IMR-90 (cell line): Measurements from ENCODE around the gene AQP7. TPM values are rescaled to one million over a fixed set of nuclear protein-coding genes. Genes with fewer than 3 reads are reported as not detected.

Source experiments
- ATAC-seq: fragments of 200-7000 bp; cut with Tn5 transposase; 2 replicates; pipeline ENCODE4 v1.9.1; 2020; ENCODE audit warnings: low read depth, mild to moderate bottlenecking, moderate library complexity
- BruUV-seq: library from RNA; stranded (reverse); fragments of 400-500 nt; replicated peaks from 2 replicates; lab custom pipeline; 2021; lab: Mats Ljungman, UMichigan
- CTCF ChIA-PET: fragments of 300-600 bp; formaldehyde crosslinking; extraction: SDS; loops from one replicate; lab custom pipeline; 2021; ENCODE audit warnings: antibody characterized with exemption; lab: Yijun Ruan, JAX
- POLR2A ChIA-PET: fragments of 300-600 bp; sonication (Branson Sonifier 250); formaldehyde crosslinking; loops from one replicate; lab custom pipeline; 2022; ENCODE audit warnings: antibody characterized with exemption; ENCODE audit not compliant: unreplicated experiment; lab: Charles Lee
- DNase-seq: peaks from one replicate; pipeline ENCODE4 v3.0.0; 2013
- H2AFZ ChIP-seq: replicated peaks from 2 replicates; pipeline ENCODE3; 2013; ENCODE audit warnings: low read length, mild to moderate bottlenecking; ENCODE audit not compliant: poor library complexity
- H2AK5ac ChIP-seq: 2 replicates; pipeline ENCODE4 v1.6.1; 2013; ENCODE audit warnings: low read depth, low read length, inconsistent platforms
- H2AK9ac ChIP-seq: replicated peaks from 2 replicates; pipeline ENCODE3; 2013; ENCODE audit warnings: mild to moderate bottlenecking, low read depth, low read length, moderate library complexity; ENCODE audit not compliant: poor library complexity
- H2BK120ac ChIP-seq: 2 replicates; pipeline ENCODE4 v1.6.1; 2013; ENCODE audit warnings: low read depth, low read length, inconsistent platforms
- H2BK15ac ChIP-seq: 3 replicates; pipeline ENCODE4 v1.6.1; 2013; ENCODE audit warnings: low read depth, low read length, inconsistent platforms
- H2BK20ac ChIP-seq: 2 replicates; pipeline ENCODE4 v1.6.1; 2013; ENCODE audit warnings: low read depth, mild to moderate bottlenecking, inconsistent platforms, low read length, moderate library complexity
- H2BK5ac ChIP-seq: 2 replicates; pipeline ENCODE4 v1.6.1; 2013; ENCODE audit warnings: mild to moderate bottlenecking, low read depth, low read length, inconsistent platforms; ENCODE audit not compliant: poor library complexity, severe bottlenecking
- H3K14ac ChIP-seq: replicated peaks from 2 replicates; pipeline ENCODE4 v1.6.1; 2013; ENCODE audit warnings: low read depth, low read length, inconsistent platforms
- H3K18ac ChIP-seq: 2 replicates; pipeline ENCODE4 v1.6.1; 2013; ENCODE audit warnings: low read depth, low read length, control low read depth
- H3K23ac ChIP-seq: 2 replicates; pipeline ENCODE4 v1.6.1; 2013; ENCODE audit warnings: low read depth, low read length, inconsistent platforms
- H3K27ac ChIP-seq: 2 replicates; pipeline ENCODE4 v1.5.1; 2013; ENCODE audit warnings: mild to moderate bottlenecking, control low read depth, low read length; ENCODE audit not compliant: insufficient read depth
- H3K27me3 ChIP-seq: 2 replicates; pipeline ENCODE4 v1.6.1; 2013; ENCODE audit warnings: low read length; ENCODE audit not compliant: control insufficient read depth, insufficient read depth
- H3K36me3 ChIP-seq: 2 replicates; pipeline ENCODE4 v1.6.1; 2013; ENCODE audit warnings: low read length, mixed read lengths; ENCODE audit not compliant: control insufficient read depth, insufficient read depth
- H3K4ac ChIP-seq: 2 replicates; pipeline ENCODE4 v1.6.1; 2013; ENCODE audit warnings: low read depth, low read length, inconsistent platforms
- H3K4me1 ChIP-seq: 2 replicates; pipeline ENCODE4 v1.6.1; 2013; ENCODE audit warnings: low read length, mixed read lengths; ENCODE audit not compliant: control insufficient read depth, insufficient read depth
- H3K4me2 ChIP-seq: 2 replicates; pipeline ENCODE4 v1.6.1; 2013; ENCODE audit warnings: low read depth, mild to moderate bottlenecking, control low read depth, low read length, moderate library complexity
- H3K4me3 ChIP-seq: 2 replicates; pipeline ENCODE4 v1.5.1; 2013; ENCODE audit warnings: low read depth, mild to moderate bottlenecking, control low read depth, low read length, moderate library complexity; ENCODE audit not compliant: insufficient read depth
- H3K56ac ChIP-seq: 2 replicates; pipeline ENCODE4 v1.6.1; 2013; ENCODE audit warnings: low read length, inconsistent platforms; ENCODE audit not compliant: insufficient read depth; ENCODE audit errors: extremely low read depth
- H3K79me1 ChIP-seq, 2 experiments: 2 replicates each; pipeline ENCODE4 v1.6.1; 2013; ENCODE audit warnings: low read length in 2 of 2, inconsistent platforms in 1 of 2, low read depth in 1 of 2
- H3K9ac ChIP-seq: 2 replicates; pipeline ENCODE4 v1.6.1; 2013; ENCODE audit warnings: low read depth, low read length, control low read depth
- H3K9me1 ChIP-seq: 2 replicates; pipeline ENCODE4 v1.6.1; 2013; ENCODE audit warnings: low read length, inconsistent platforms; ENCODE audit not compliant: insufficient read depth
- H3K9me3 ChIP-seq: 2 replicates; pipeline ENCODE4 v1.6.1; 2013; ENCODE audit warnings: low read length; ENCODE audit not compliant: control insufficient read depth, insufficient read depth
- H4K20me1 ChIP-seq: 2 replicates; pipeline ENCODE4 v1.6.1; 2013; ENCODE audit warnings: low read length, inconsistent platforms; ENCODE audit not compliant: insufficient read depth
- H4K5ac ChIP-seq: 2 replicates; pipeline ENCODE4 v1.6.1; 2013; ENCODE audit warnings: mild to moderate bottlenecking, low read depth, low read length, control low read depth
- H4K8ac ChIP-seq, 2 experiments: 2 replicates each; pipeline ENCODE4 v1.6.1; 2013; ENCODE audit warnings: low read depth in 2 of 2, low read length in 2 of 2, control low read depth in 1 of 2, inconsistent platforms in 1 of 2
- H4K91ac ChIP-seq: 2 replicates; pipeline ENCODE4 v1.6.1; 2013; ENCODE audit warnings: low read depth, low read length, inconsistent platforms; ENCODE audit not compliant: insufficient read depth
- BHLHE40 ChIP-seq: fragments of 150-350 bp; IDR thresholded peaks from 2 replicates; pipeline ENCODE4 v1.6.1; 2016; ENCODE audit warnings: mild to moderate bottlenecking, low read depth, low read length
- CEBPB ChIP-seq: IDR thresholded peaks from 2 replicates; pipeline ENCODE4 v1.6.1; 2012; ENCODE audit warnings: low read depth, low read length, improper control_type of control experiment
- CHD1 ChIP-seq: IDR thresholded peaks from 2 replicates; pipeline ENCODE4 v1.6.1; 2012; ENCODE audit warnings: low read depth, low read length, improper control_type of control experiment
- CTCF ChIP-seq: conservative IDR thresholded peaks from 2 replicates; pipeline ENCODE4 v1.5.1; 2012; ENCODE audit warnings: mild to moderate bottlenecking, low read depth, low read length, improper control_type of control experiment
- ELK1 ChIP-seq: fragments of 150-350 bp; IDR thresholded peaks from 2 replicates; pipeline ENCODE4 v1.6.1; 2016; ENCODE audit warnings: low read depth, mild to moderate bottlenecking, low read length, moderate library complexity, borderline replicate concordance
- FOS ChIP-seq: fragments of 150-350 bp; IDR thresholded peaks from 2 replicates; pipeline ENCODE4 v1.6.1; 2016; ENCODE audit warnings: low read depth, low read length
- MAFK ChIP-seq: IDR thresholded peaks from 2 replicates; pipeline ENCODE4 v1.6.1; 2012; ENCODE audit warnings: low read depth, low read length, improper control_type of control experiment
- MAZ ChIP-seq: IDR thresholded peaks from 2 replicates; pipeline ENCODE4 v1.6.1; 2012; ENCODE audit warnings: low read depth, mild to moderate bottlenecking, low read length, improper control_type of control experiment, moderate library complexity, borderline replicate concordance
- MXI1 ChIP-seq: IDR thresholded peaks from 2 replicates; pipeline ENCODE4 v1.6.1; 2012; ENCODE audit warnings: low read depth, mild to moderate bottlenecking, low read length, moderate library complexity, borderline replicate concordance
- NFE2L2 ChIP-seq: fragments of 150-350 bp; IDR thresholded peaks from 2 replicates; pipeline ENCODE4 v1.6.1; 2016; ENCODE audit warnings: low read depth, mild to moderate bottlenecking, low read length
- POLR2A ChIP-seq: IDR thresholded peaks from 2 replicates; pipeline ENCODE4 v1.6.1; 2012; ENCODE audit warnings: mild to moderate bottlenecking, low read depth, low read length
- RAD21 ChIP-seq: IDR thresholded peaks from 2 replicates; pipeline ENCODE4 v1.6.1; 2012; ENCODE audit warnings: low read length, improper control_type of control experiment
- RCOR1 ChIP-seq: IDR thresholded peaks from 2 replicates; pipeline ENCODE4 v1.6.1; 2012; ENCODE audit warnings: mild to moderate bottlenecking, low read length, improper control_type of control experiment; ENCODE audit not compliant: insufficient replicate concordance
- SMC3 ChIP-seq: fragments of 150-350 bp; IDR thresholded peaks from 2 replicates; pipeline ENCODE4 v1.6.1; 2016; ENCODE audit warnings: low read depth, mild to moderate bottlenecking, antibody characterized with exemption, low read length, moderate library complexity
- USF2 ChIP-seq: fragments of 150-350 bp; IDR thresholded peaks from 2 replicates; pipeline ENCODE4 v1.6.1; 2017; ENCODE audit warnings: mild to moderate bottlenecking, antibody characterized with exemption, low read length, low read depth
- WGBS, 2 experiments: methylation state at CpG; one replicate each; pipeline versions ENCODE4 v1.1.5 to v1.1.7; 2013; ENCODE audit warnings: missing lambda C conversion rate in 2 of 2; ENCODE audit not compliant: insufficient read length in 1 of 2; ENCODE audit errors: extremely low coverage in 2 of 2; 5-methylcytosine and 5-hydroxymethylcytosine counted together
- dilution Hi-C: fragments of 300-500 bp; cut with HindIII; formaldehyde crosslinking; loops from one replicate; pipeline ENCODE4 v1.14.3; 2018; ENCODE audit warnings: low sequenced_read_pairs; ENCODE audit not compliant: unreplicated experiment
- in situ Hi-C: fragments of 300-500 bp; cut with MboI; formaldehyde crosslinking; loops from 3 replicates; pipeline ENCODE4 v1.14.3; 2019; ENCODE audit warnings: low sequenced_read_pairs, inconsistent platforms, mixed read lengths
- intact Hi-C: fragments of 100-400 bp; cut with micrococcal nuclease; formaldehyde crosslinking; loops from 2 replicates; pipeline ENCODE4 v1.10.0; 2022
- polyA plus RNA-seq, 3 experiments: library from polyadenylated mRNA; depleted of rRNA; stranded (reverse); fragments of >200 nt; gene quantifications; 2 replicates each; pipeline ENCODE4 v1.2.3, GENCODE V29; 2012; ENCODE audit warnings: low replicate concordance in 1 of 3
- total RNA-seq: library from RNA; depleted of rRNA; stranded (reverse); fragments of >200 nt; gene quantifications from 2 replicates; pipeline ENCODE4 v1.2.3, GENCODE V29; 2012

Gene AQP7
- total and polyA plus RNA-seq, 2 of the 4 experiments (the other 2 are of a cell fraction) = 0.07 TPM; not detected in 1

GRCh38 chr9:33446240-33446945 lies 44.0 kb upstream of the AQP7 start:
- no peak overlapping the region for H3K9ac ChIP-seq
- CTCF ChIA-PET = interaction anchor here (0.8 to 1.0 kb wide), 2 partner anchors 31 to 71 kb away, joined by 4 read pairs; no protein-coding TSS in a partner anchor
- H3K4me2 ChIP-seq = no peak overlapping the region; the same call in 1 of the 2 replicates

More at GRCh38 chr9:33446240-33446945, 44.0 kb upstream of the AQP7 start:
- Histone ChIP-seq H3K27ac (no peak overlapping the region), H3K9me1 (peaks cover 9% of the 10 kb centered on the region), H3K4me1 (peaks cover 10% of the 10 kb centered on the region), H3K14ac (peak overlapping the region; percentile 33; the same call in 1 of the 2 replicates), H2BK120ac (peak overlapping the region; percentile 80), H2BK5ac (no peak overlapping the region), H4K8ac (peak overlapping the region; percentile 4 to 34; a peak in 3 of 4 replicates), H3K56ac (no peak overlapping the region), H4K91ac (peak overlapping the region; percentile 30; the same call in 1 of the 2 replicates), H4K20me1 (no peaks in the 10 kb centered on the region), H3K4me3 (no peak overlapping the region), H3K18ac (peak overlapping the region; percentile 11; the same call in 1 of the 2 replicates), H2AK9ac (no peak overlapping the region), H3K4ac (peak overlapping the region; percentile 51), H2BK20ac (peak overlapping the region; percentile 61), H2AFZ (peak overlapping the region; percentile 93), H3K9me3 (no peaks in the 10 kb centered on the region), H3K27me3 (no peaks in the 10 kb centered on the region), H2BK15ac (peak overlapping the region; percentile 6; the same call in 2 of the 3 replicates), H3K79me1 (no peaks in the 10 kb centered on the region), H2AK5ac (peak overlapping the region; percentile 84), H4K5ac (peak overlapping the region; percentile 40), H3K23ac (no peak overlapping the region), H3K36me3 (no peaks in the 10 kb centered on the region)
- intact Hi-C loops = no loop called here
- dilution Hi-C loops = no loop called here
- POLR2A ChIA-PET = no interaction called here
- no TSS peak for BruUV-seq
- in situ Hi-C loops = no loop called here
- TF ChIP-seq ELK1 (no peak), RCOR1 (no peak), MXI1 (no peak), MAZ (no peak), BHLHE40 (no peak), MAFK (no peak), RAD21 (no peak), NFE2L2 (no peak), FOS (no peak), CEBPB (no peak), SMC3 (no peak), POLR2A (no peak), CHD1 (no peak), USF2 (no peak), CTCF (no peak)
- 63% methylated on average over 6 of the region's 12 CpGs; no CpG with 5 or more reads in 1 of the 2 experiments for WGBS, 2 experiments
- DNase-seq = no peak
- peak; percentile 28 for ATAC-seq
